Esophagus muscularis mucosa (tissue), 4 donors: ENCODE data around the gene PCSK9. TPM values are rescaled to one million over a fixed set of nuclear protein-coding genes. Genes with fewer than 3 reads are reported as not detected.
"Not testable (repeated sequence)": the region's sequence is repeated elsewhere in the genome, so short reads cannot be mapped to it uniquely, and the experiment has no call there.

ENCODE experiments used
- DNase-seq: peaks from one replicate; pipeline ENCODE4 v3.0.0-alpha.2; 2017; ENCODE audit errors: extremely low spot score
- H3K27ac ChIP-seq, 4 donors: fragments of 200-600 bp; sonication (generic); replicated peaks in 1 of 4; 1 replicate in 3 of 4; 2 replicates in 1 of 4; pipeline ENCODE4 v1.5.1; 2016 to 2019; ENCODE audit warnings: mild to moderate bottlenecking in 1 of 4
- H3K27me3 ChIP-seq, 4 donors: fragments of 200-600 bp; sonication (generic); one replicate each; pipeline versions ENCODE4 v1.5.1 to v1.6.0; 2016 to 2019
- H3K36me3 ChIP-seq, 4 donors: fragments of 200-600 bp; sonication (generic); one replicate each; pipeline ENCODE4 v1.5.1; 2016 to 2019
- H3K4me1 ChIP-seq, 4 donors: fragments of 200-600 bp; sonication (generic); one replicate each; pipeline ENCODE4 v1.5.1; 2016 to 2019
- H3K4me3 ChIP-seq, 4 donors: fragments of 200-600 bp; sonication (generic); 1 replicate in 2 of 4; 2 replicates in 2 of 4; pipeline ENCODE4 v1.5.1; 2016 to 2019; ENCODE audit warnings: mild to moderate bottlenecking in 4 of 4, moderate library complexity in 1 of 4
- H3K9me3 ChIP-seq, 4 donors: fragments of 200-600 bp; sonication (generic); 1 replicate in 3 of 4; 2 replicates in 1 of 4; pipeline ENCODE4 v1.5.1; 2016 to 2019
- EP300 ChIP-seq: sonication (generic); formaldehyde crosslinking; IDR thresholded peaks from one replicate; pipeline ENCODE4 v1.6.1; 2017; ENCODE audit warnings: antibody characterized with exemption
- POLR2A ChIP-seq: fragments of 450-650 bp; IDR thresholded peaks from one replicate; pipeline ENCODE4 v1.6.1; 2017; ENCODE audit warnings: antibody characterized with exemption, moderate library complexity, mild to moderate bottlenecking, low read depth
- POLR2AphosphoS5 ChIP-seq, 2 donors: sonication (generic); formaldehyde crosslinking; IDR thresholded peaks; one replicate each; pipeline ENCODE4 v1.6.1; 2017; ENCODE audit warnings: antibody characterized with exemption in 2 of 2
- WGBS: methylation state at CpG from one replicate; pipeline ENCODE4 v1.1.5; 2018; 5-methylcytosine and 5-hydroxymethylcytosine counted together
- intact Hi-C: fragments of 100-400 bp; cut with DNase I; formaldehyde crosslinking; loops from one replicate; pipeline ENCODE4 v1.15.1; 2023
- total RNA-seq, 4 donors: library from RNA; depleted of rRNA; stranded (reverse); fragments of >200 nt; gene quantifications; one replicate each; pipeline versions ENCODE4 v1.1.0 to v1.2.1, GENCODE V29; 2016
- TF ChIP-seq, protein P1 (sequence below), 3 experiments: fragments of 200-600 bp in 2 of 3; fragments of 450-650 bp in 1 of 3; sonication (generic) in 2 of 3; IDR thresholded peaks; one replicate each; pipeline ENCODE4 v1.5.1; 2017 to 2019; ENCODE audit warnings: antibody characterized with exemption in 3 of 3, mild to moderate bottlenecking in 2 of 3, moderate library complexity in 1 of 3

The PCSK9 gene
- total RNA-seq, 4 donors from 2014 or later: 0.17 to 0.29 TPM; not detected in 2

DNA sequence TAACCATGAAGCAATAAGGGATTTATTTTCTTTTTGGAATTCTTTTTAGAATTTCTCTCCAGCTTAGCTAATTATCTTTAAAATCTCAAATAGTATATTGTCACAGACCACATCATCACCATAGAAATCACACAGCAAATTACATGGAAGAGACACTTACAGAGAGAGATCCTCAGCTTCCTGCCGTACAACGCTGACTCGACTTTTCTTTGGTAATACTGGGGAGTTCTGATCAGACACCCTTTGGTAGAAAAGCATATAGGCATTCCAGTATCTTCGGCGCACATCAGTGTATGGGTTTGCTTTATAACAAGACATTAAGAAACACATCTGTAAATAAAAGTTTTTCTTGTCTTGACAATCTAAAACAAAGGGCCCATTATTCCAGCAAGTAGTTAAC, 55.7 kb downstream of the PCSK9 start:
- WGBS: 90% methylated on average over 5 of the region's 5 CpGs
- no peaks in the 10 kb centered on the region for H3K27me3 ChIP-seq
- no peaks in the 10 kb centered on the region for H3K9me3 ChIP-seq
- no peak for DNase-seq
- peaks cover 79 to 100% (median 94%) of the 10 kb centered on the region in 4 donors for H3K36me3 ChIP-seq
- no peaks in the 10 kb centered on the region for H3K4me1 ChIP-seq
- no peak for TF ChIP-seq POLR2A
- no peak for TF ChIP-seq EP300
- no peak for TF ChIP-seq POLR2AphosphoS5 (IDR thresholded peaks at IDR 0.05)
- TF ChIP-seq, protein P1, sequence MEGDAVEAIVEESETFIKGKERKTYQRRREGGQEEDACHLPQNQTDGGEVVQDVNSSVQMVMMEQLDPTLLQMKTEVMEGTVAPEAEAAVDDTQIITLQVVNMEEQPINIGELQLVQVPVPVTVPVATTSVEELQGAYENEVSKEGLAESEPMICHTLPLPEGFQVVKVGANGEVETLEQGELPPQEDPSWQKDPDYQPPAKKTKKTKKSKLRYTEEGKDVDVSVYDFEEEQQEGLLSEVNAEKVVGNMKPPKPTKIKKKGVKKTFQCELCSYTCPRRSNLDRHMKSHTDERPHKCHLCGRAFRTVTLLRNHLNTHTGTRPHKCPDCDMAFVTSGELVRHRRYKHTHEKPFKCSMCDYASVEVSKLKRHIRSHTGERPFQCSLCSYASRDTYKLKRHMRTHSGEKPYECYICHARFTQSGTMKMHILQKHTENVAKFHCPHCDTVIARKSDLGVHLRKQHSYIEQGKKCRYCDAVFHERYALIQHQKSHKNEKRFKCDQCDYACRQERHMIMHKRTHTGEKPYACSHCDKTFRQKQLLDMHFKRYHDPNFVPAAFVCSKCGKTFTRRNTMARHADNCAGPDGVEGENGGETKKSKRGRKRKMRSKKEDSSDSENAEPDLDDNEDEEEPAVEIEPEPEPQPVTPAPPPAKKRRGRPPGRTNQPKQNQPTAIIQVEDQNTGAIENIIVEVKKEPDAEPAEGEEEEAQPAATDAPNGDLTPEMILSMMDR (IDR thresholded peaks at IDR 0.05): no peak
- H3K27ac ChIP-seq: no peak overlapping the region
- intact Hi-C loops: no loop called here
- H3K4me3 ChIP-seq: no peak overlapping the region

DNA sequence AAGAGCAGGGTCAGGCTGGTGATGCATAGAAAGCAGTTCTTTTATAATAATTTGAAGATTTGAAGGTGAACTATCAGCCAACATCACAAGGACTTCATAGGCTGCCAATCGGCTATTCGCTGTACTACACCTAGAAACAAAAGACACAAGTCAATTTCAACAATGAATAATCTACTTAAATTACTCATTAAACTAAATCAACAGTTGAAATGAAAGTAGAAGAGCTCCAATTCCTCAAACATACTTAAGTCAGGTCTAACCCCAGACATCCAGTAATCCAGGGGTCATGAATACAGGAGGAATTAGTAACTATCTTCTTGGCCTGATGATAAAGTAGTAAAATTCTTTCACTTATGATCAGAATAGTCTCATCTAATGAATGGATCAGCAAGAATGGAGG, 64.5 kb downstream of the PCSK9 start:
- no peak overlapping the region for H3K27ac ChIP-seq
- no peaks in the 10 kb centered on the region for H3K27me3 ChIP-seq
- H3K9me3 ChIP-seq: no peaks in the 10 kb centered on the region
- H3K4me1 ChIP-seq: no peaks in the 10 kb centered on the region
- intact Hi-C loops: no loop called here
- TF ChIP-seq POLR2AphosphoS5 (IDR thresholded peaks at IDR 0.05) (no peak), POLR2A (no peak), EP300 (no peak)
- TF ChIP-seq, protein P1 (IDR thresholded peaks at IDR 0.05): no peak
- H3K4me3 ChIP-seq: no peak overlapping the region
- H3K36me3 ChIP-seq: peaks cover 68 to 100% (median 94%) of the 10 kb centered on the region in 4 donors
- 98% methylated on average over 2 of the region's 2 CpGs for WGBS
- DNase-seq: no peak

DNA sequence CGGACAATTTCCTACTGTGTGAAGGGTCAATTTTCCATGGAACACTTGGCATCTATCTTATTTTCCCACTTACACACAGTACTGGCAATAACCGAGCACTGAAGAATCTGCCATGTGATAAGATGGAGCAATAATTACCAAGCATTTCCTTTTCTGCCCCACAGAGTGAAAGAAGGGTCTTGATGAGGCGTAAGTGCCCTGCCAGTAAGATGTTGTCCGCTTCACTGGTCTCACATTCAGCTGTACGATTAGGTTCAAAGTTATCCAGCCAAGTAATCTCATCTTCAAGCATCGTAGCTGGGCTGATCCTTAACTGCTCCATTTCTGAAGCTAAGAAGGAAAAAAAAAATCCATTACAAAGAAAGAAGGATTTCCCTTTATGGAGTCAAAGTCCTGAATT, 67.8 kb downstream of the PCSK9 start:
- Histone ChIP-seq H3K36me3 (peaks cover 47 to 97% (median 82%) of the 10 kb centered on the region in 4 donors), H3K4me3 (no peak overlapping the region), H3K4me1 (no peaks in the 10 kb centered on the region), H3K27me3 (no peaks in the 10 kb centered on the region), H3K27ac (no peak overlapping the region), H3K9me3 (no peaks in the 10 kb centered on the region)
- 67% methylated on average over 6 of the region's 6 CpGs for WGBS
- no peak for TF ChIP-seq POLR2AphosphoS5 (IDR thresholded peaks at IDR 0.05)
- TF ChIP-seq EP300: no peak
- TF ChIP-seq, protein P1 (IDR thresholded peaks at IDR 0.05): no peak
- no peak for TF ChIP-seq POLR2A
- intact Hi-C loops: no loop called here
- DNase-seq: no peak

DNA sequence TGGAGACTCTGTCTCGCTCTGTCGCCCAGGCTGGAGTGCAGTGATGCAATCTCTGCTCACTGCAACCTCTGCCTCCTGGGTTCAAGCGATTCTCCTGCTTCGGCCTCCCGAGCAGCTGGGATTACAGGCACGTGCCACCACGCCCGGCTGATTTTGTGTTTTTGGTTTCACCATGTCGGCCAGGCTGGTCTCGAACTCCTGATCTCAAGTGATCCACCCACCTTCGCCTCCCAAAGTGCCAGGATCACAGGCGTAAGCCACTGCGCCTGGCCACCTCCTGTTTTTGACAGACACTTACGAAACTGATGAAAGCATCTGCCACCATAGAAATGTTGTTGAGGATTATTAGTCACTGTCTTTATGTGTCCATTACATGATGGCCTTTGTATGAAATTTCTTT, 69.7 kb downstream of the PCSK9 start:
- H3K9me3 ChIP-seq, H3K4me1 ChIP-seq, intact Hi-C loops, H3K27me3 ChIP-seq, H3K4me3 ChIP-seq, DNase-seq, H3K27ac ChIP-seq: not testable (repeated sequence)
- WGBS: 96% methylated on average over 14 of the region's 14 CpGs
- peaks cover 44 to 97% (median 81%) of the 10 kb centered on the region in 4 donors for H3K36me3 ChIP-seq

Other genes starting within 250 kb of the PCSK9 start
- gene TTC22, start 238.2 kb upstream of the PCSK9 start, total RNA-seq: under 1 TPM; under 0.01 to 0.17 (median 0.09) TPM
- 10 to 100 TPM; 10.8 to 16.1 (median 13.1) TPM for gene DHCR24, start 152.4 kb upstream of the PCSK9 start, total RNA-seq
- gene TMEM61, start 58.9 kb upstream of the PCSK9 start, total RNA-seq: 1 to 10 TPM in 1 of 4 donors, under 1 TPM in 2, not detected in 1; 0.66 to 2.5 (median 0.84) TPM
- not detected for gene BSND, start 40.6 kb upstream of the PCSK9 start, total RNA-seq
- gene USP24, start 175.8 kb downstream of the PCSK9 start, total RNA-seq: 10 to 100 TPM; 28.3 to 45.3 (median 37.7) TPM